ENCODE results near the gene EXD1. TPM values are rescaled to one million over a fixed set of nuclear protein-coding genes. Genes with fewer than 3 reads are reported as not detected.

EXD1 gene
- total and polyA plus RNA-seq, 2 of the 13 experiments (the other 11 are each of a cell fraction or from before 2014, with no cell fraction given), result not detected

Other genes with a start within 250 kb of the EXD1 start
- gene INO80, start 114.5 kb downstream of the EXD1 start, total RNA-seq (2016; rRNA removed; fragmentation: Illumina TruSeq; extraction: Trizol), result 14.8 and 18.5 TPM in 2 replicates
- 3.6 and 4.9 TPM in 2 replicates for gene INO80, start 114.5 kb downstream of the EXD1 start, polyA plus RNA-seq (2011; rRNA removed)
- gene CHP1, start 511 bp upstream of the EXD1 start, total RNA-seq (2016; rRNA removed; fragmentation: Illumina TruSeq; extraction: Trizol), result 76.4 and 111 TPM in 2 replicates
- gene CHP1, start 511 bp upstream of the EXD1 start, polyA plus RNA-seq (2011; rRNA removed), result 43.4 and 49.6 TPM in 2 replicates
- 38.0 and 39.1 TPM in 2 replicates for gene OIP5, start 101.8 kb upstream of the EXD1 start, total RNA-seq (2016; rRNA removed; fragmentation: Illumina TruSeq; extraction: Trizol)
- 5.5 and 10.7 TPM in 2 replicates for gene OIP5, start 101.8 kb upstream of the EXD1 start, polyA plus RNA-seq (2011; rRNA removed)
- 106 and 162 TPM in 2 replicates for gene NUSAP1, start 102.1 kb upstream of the EXD1 start, total RNA-seq (2016; rRNA removed; fragmentation: Illumina TruSeq; extraction: Trizol)
- gene NUSAP1, start 102.1 kb upstream of the EXD1 start, polyA plus RNA-seq (2011; rRNA removed), result 38.6 and 59.5 TPM in 2 replicates
- gene NDUFAF1, start 171.7 kb upstream of the EXD1 start, total RNA-seq (2016; rRNA removed; fragmentation: Illumina TruSeq; extraction: Trizol), result 16.9 and 23.1 TPM in 2 replicates
- 5.4 and 7.4 TPM in 2 replicates for gene NDUFAF1, start 171.7 kb upstream of the EXD1 start, polyA plus RNA-seq (2011; rRNA removed)
- 17.9 and 22.0 TPM in 2 replicates for gene RTF1, start 186.3 kb upstream of the EXD1 start, total RNA-seq (2016; rRNA removed; fragmentation: Illumina TruSeq; extraction: Trizol)
- gene RTF1, start 186.3 kb upstream of the EXD1 start, polyA plus RNA-seq (2011; rRNA removed), result 13.6 and 13.9 TPM in 2 replicates

Data from HepG2 (cell line).